Measurements from ENCODE around the gene RPRML. TPM values are rescaled to one million over a fixed set of nuclear protein-coding genes. Genes with fewer than 3 reads are reported as not detected.
"Not testable (repeated sequence)": the region's sequence is repeated elsewhere in the genome, so short reads cannot be mapped to it uniquely, and the experiment has no call there.

Gene RPRML
- total and polyA plus RNA-seq, 7 donors = 0.03 to 0.43 (median 0.30) TPM; not detected in 2

- TF ChIP-seq CTCF (IDR thresholded peaks at IDR 0.05) = no peak
- no peaks in the 10 kb centered on the region for H3K9me3 ChIP-seq
- H3K4me3 ChIP-seq = no peak overlapping the region
- 68 to 75% (median 71%) methylated on average over 1 of the region's 1 CpG for WGBS, 3 donors
- H3K36me3 ChIP-seq (ENCODE audit: insufficient read depth in 1 of 2, low read depth in 1 of 2) = no peaks in the 10 kb centered on the region
- no peak overlapping the region for H3K27ac ChIP-seq
- ATAC-seq (no peak), DNase-seq (no peak)
- intact Hi-C loops (cut with DNase I) = no loop called here
- no peaks in the 10 kb centered on the region for H3K4me1 ChIP-seq
- no peaks in the 10 kb centered on the region for H3K27me3 ChIP-seq (ENCODE audit: insufficient read depth in 3 of 3, low read length in 2 of 3)
Observed at GRCh38 chr17:47004906-47005305, 25.9 kb upstream of the RPRML start.

- H3K4me1 ChIP-seq; H3K27ac ChIP-seq; DNase-seq; ATAC-seq; H3K36me3 ChIP-seq (ENCODE audit: insufficient read depth in 1 of 2, low read depth in 1 of 2); H3K4me3 ChIP-seq; H3K27me3 ChIP-seq (ENCODE audit: insufficient read depth in 3 of 3, low read length in 2 of 3); H3K9me3 ChIP-seq: not testable (repeated sequence)
- intact Hi-C loops (cut with DNase I) = loop anchor here in 1 of 2 donors (2.0 kb wide), 1 partner anchor 61 kb away; no protein-coding TSS in a partner anchor
- WGBS, 3 donors = 91 to 94% (median 93%) methylated on average over 4 to 5 of the region's 5 CpGs
Observed at GRCh38 chr17:47003864-47004263, 24.8 kb upstream of the RPRML start.

GRCh38 chr17:46995841-46996571, 17.0 kb upstream of the RPRML start:
- 64 to 80% (median 79%) methylated on average over 4 of the region's 4 CpGs for WGBS, 3 donors
- Histone ChIP-seq H3K9me3 (no peaks in the 10 kb centered on the region), H3K36me3 (ENCODE audit: insufficient read depth in 1 of 2, low read depth in 1 of 2) (no peaks in the 10 kb centered on the region), H3K4me1 (no peaks in the 10 kb centered on the region), H3K4me3 (no peak overlapping the region), H3K27me3 (ENCODE audit: insufficient read depth in 3 of 3, low read length in 2 of 3) (no peaks in the 10 kb centered on the region), H3K27ac (no peak overlapping the region)
- no peak for TF ChIP-seq CTCF (IDR thresholded peaks at IDR 0.05)
- intact Hi-C loops (cut with DNase I) = loop anchor here in 1 of 2 donors (10.0 kb wide), 1 partner anchor 151 kb away; no protein-coding TSS in a partner anchor
- ATAC-seq = no peak
- no peak for DNase-seq

GRCh38 chr17:46994993-46995392, 15.9 kb upstream of the RPRML start:
- Histone ChIP-seq H3K36me3 (ENCODE audit: insufficient read depth in 1 of 2, low read depth in 1 of 2) (no peaks in the 10 kb centered on the region), H3K9me3 (no peaks in the 10 kb centered on the region), H3K27me3 (ENCODE audit: insufficient read depth in 3 of 3, low read length in 2 of 3) (no peaks in the 10 kb centered on the region), H3K4me3 (no peak overlapping the region), H3K4me1 (no peaks in the 10 kb centered on the region), H3K27ac (no peak overlapping the region)
- intact Hi-C loops (cut with DNase I) = loop anchor here in 1 of 2 donors (10.0 kb wide), 1 partner anchor 150 kb away; no protein-coding TSS in a partner anchor
- ATAC-seq (no peak), DNase-seq (no peak)
- WGBS, 3 donors = 81 to 91% (median 88%) methylated on average over 2 of the region's 2 CpGs
- TF ChIP-seq CTCF (IDR thresholded peaks at IDR 0.05) = no peak

GRCh38 chr17:46991617-46992016, 12.6 kb upstream of the RPRML start:
- TF ChIP-seq CTCF (IDR thresholded peaks at IDR 0.05) = no peak
- ATAC-seq (no peak), DNase-seq (no peak)
- intact Hi-C loops (cut with DNase I) = loop anchor here in 1 of 2 donors (10.0 kb wide), 1 partner anchor 147 kb away; no protein-coding TSS in a partner anchor
- Histone ChIP-seq H3K4me3 (no peak overlapping the region), H3K27me3 (ENCODE audit: insufficient read depth in 3 of 3, low read length in 2 of 3) (no peaks in the 10 kb centered on the region), H3K9me3 (no peaks in the 10 kb centered on the region), H3K4me1 (no peaks in the 10 kb centered on the region), H3K36me3 (ENCODE audit: insufficient read depth in 1 of 2, low read depth in 1 of 2) (no peaks in the 10 kb centered on the region), H3K27ac (no peak overlapping the region)
- 29 to 46% (median 34%) methylated on average over 1 of the region's 1 CpG for WGBS, 3 donors
